NT2/D1 (cell line): ENCODE data around the gene HAUS5.

Source experiments
- SUZ12 ChIP-seq: IDR thresholded peaks from 2 replicates; pipeline ENCODE4 v1.6.1; 2011; ENCODE audit not compliant: insufficient read length, insufficient read depth; ENCODE audit errors: extremely low read depth
- YY1 ChIP-seq: IDR thresholded peaks from 2 replicates; pipeline ENCODE4 v1.6.1; 2011; ENCODE audit not compliant: insufficient read length, insufficient read depth
- ZNF274 ChIP-seq: IDR thresholded peaks from 2 replicates; pipeline ENCODE4 v1.6.1; 2011; ENCODE audit warnings: mild to moderate bottlenecking, low read depth, low read length

DNA sequence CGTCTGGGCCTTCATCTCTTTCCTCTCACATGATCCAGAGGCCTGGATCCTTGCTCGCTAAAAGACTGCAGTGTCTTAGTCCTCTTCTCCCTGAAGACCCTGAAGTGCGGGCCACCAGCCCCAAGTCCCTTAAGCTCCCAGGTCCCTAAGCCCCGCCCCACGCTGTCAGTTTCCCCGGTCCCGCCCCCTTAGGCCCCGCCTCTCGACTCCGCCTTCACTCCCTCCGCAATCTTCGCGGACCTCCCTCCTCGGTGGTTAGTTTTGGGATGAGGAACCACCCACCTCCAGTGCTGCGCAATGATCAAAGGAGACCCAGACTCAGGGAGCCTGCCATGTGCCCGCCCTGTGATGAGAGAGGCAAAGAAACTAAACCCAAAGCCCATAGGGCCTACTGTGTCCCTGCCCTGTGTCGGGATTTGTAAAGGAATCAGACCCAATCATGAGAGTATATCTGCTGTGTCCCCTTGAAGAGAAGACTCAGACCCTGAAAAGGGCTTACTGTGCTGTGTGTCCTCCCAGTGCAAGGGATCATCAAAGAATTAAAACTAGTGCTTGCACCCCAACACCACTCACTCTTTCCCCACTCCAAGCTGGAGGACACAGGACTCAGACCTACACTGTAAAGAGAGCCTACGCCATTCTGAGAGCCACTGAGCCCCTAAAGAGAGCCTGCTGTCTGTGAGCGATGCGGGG is 32.6 kb downstream of the HAUS5 start:
- TF ChIP-seq SUZ12 (no peak), YY1 (no peak), ZNF274 (no peak)
